Stimulated activated CD4-positive, alpha-beta T cell treated with anti-CD3 and anti-CD28 coated beads, Interleukin-12 subunit alpha, Interleukin-12 subunit beta, amount 100 ng/mL, for 4 hours (primary cell): ENCODE results near the gene SERPINE1.
A peak's percentile ranks its signal among the peaks of the same experiment; 100 is the strongest.

ENCODE experiments used
- DNase-seq: peaks from one replicate; pipeline ENCODE4 v3.0.0-alpha.2; 2020

The SERPINE1 gene

DNA sequence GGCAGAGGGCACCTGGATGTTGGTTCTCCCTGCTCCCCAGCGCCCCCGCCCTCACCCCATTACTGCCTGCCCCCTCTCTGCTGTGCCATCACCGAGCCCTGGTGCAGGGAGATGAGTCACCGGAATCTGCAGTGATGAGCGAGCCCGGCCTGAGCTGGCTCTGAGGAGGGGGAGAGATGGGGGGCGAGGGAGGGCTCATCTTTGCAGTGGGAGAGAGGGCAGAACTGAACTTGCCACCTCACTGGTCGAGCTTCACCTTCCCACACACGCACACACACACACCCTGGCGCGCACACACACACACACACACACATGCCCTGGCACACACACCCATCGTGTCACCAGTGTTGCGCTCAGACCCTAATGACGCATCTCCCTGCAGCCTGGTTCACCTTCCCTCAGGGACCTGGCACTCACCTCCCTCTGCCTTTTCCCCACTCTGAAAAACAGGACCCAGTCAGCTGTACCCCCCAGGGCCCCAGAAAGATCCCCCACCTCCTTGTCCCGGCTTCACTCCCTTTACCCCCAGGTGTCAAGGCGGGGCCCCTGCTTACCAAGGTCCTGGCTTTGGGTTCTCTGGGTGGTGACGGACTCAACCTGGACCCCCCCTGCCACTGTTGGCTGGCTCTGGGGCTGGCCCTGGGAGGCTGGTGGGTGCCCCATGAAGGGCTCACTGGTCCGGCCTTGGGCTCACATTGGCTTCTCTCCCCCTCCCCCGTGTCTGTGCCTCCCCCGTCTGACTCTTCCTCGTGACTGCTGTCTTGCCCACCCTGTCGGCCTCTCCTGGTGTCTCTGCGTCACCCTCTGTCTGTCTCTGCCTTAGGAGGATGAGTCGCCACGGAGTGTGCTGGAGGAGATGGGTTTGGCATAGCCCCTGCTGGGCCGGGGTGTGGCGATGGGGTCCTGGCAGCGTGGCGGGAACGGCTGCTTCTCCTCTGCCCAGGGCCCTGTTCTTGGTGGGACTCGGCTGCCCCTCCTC, 33.1 kb downstream of the SERPINE1 start:
- DNase-seq = no peak

DNA sequence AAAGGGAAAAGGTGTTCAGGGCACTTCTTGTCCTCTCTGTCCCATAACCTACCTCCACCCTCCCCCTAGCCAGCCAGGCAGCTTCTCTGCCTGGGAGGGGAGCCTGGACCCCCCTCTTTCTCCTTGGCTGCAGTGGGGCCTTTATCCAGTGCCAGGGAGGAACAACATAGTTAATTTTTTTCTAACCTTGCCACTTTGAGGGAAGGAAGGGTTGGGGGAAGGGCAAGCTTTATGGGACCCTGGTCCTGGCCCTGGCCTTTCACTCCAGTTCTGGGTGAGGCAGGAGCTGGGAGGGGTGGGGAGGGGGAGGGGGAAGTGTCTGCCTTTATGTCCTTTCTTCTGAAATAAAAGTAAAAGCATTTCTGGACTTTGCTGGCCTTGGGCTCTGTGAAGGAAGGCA, 34.0 kb downstream of the SERPINE1 start:
- no peak for DNase-seq

DNA sequence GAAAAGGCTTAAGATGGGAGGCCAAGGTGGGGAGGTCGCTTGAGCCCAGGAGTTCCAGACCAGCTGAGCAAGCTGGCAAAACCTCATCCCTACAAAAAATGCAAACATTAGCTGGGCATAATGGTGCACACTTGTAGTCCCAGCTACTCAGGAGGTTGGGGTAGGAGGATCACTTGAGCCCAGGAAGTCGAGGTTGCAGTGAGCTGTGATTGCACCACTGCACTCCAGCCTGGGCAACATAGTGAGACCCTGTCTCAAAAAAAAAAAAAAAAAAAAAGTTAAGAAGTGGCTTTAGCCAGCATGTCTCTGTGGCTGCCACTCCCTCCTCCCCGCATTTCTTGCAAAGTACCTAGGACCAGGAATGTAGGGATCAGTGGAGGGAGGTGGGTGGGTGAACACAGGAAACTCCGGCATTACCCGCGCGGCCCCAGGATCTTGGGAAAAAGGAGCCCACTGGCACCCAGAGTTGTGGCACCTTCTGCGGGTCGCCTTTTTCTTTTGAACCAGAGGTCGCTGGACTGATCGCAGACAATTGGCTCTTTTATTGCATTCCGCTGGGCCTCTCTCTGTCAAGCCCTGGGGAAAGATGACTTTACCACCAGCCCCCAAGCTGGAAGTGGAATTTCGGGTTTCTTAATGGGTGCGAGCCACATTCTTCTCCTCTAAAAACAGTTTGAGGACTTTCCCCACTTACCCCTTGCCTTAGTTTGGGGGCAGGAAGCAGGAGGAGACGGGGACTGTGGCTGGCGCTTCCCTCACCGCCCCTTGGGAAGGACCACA, 35.0 kb downstream of the SERPINE1 start:
- DNase-seq = no peak

DNA sequence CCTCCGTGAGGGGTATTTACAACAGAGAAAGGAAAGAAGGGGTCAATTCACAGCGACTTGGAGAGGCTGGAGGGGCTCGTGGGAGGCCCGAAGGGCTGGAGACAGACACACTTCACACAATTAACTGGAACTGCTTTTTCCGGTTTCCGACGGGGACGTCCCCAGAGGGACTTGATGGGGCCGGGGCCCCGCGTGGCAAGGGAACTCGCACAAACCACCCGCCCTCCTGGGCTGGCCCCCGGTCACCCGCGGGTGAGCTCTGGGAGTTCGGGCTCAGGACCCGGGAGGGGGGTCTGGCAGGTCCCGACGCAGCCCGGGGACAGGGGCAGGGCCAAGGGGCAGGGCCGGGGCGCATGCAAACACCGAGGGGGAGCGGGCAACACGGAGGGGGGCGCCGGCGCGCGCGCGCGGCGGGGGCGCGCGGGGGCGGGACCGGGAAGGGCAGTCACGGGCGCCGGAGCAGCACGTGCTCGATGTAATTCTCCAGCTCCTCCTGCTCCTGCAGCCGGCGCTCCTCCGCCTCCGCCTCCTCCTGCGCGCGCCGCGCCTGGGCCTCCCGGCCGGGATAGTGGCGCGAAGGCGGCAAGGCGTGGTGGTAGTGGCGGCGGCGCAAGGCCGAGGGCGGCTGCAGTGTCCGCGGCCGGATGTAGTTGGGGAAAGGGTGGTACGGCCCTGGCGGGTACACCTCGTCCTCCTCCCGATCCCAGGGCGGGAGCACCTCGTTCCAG, 35.8 kb downstream of the SERPINE1 start:
- DNase-seq = no peak

DNA sequence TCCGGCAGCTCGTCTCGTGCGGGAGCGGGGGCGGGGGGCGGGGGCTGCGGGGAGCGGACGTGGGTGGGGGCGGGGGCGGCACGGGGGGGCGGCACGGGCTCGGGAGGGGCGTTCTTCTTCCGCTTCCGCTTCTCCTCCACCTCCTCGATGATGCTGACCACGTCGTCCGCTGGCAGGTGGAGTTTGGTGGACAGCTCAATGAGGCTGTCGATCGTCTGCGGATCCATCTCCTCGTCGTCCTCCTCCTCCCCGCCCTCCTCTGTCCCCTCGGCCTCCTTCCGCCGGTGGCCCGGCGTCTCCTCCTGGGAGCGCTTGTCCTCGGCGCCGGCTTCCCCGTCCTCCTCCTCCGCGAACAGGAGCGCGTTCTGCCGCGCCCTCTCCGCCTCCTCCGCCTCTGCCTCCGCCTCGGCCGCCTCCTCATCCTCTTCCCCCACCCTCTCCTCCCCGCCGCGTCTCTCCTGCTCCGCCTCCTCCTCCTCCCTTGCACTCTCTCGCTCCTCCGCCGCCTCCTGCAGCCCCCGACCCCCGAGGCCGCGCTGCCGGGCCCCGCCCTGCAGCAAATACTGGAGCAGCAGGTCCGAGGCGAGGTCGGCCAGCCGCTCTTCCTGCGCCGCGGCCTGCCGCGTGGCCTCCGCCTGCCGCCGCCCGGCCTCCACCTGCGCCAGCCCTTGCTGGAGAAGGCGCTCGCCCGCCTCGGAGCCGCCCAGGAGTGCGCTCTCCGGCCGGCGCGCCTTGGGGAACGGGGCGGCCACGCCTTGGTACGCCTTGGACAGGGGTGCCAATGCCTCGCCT, 36.6 kb downstream of the SERPINE1 start:
- DNase-seq = no peak

DNA sequence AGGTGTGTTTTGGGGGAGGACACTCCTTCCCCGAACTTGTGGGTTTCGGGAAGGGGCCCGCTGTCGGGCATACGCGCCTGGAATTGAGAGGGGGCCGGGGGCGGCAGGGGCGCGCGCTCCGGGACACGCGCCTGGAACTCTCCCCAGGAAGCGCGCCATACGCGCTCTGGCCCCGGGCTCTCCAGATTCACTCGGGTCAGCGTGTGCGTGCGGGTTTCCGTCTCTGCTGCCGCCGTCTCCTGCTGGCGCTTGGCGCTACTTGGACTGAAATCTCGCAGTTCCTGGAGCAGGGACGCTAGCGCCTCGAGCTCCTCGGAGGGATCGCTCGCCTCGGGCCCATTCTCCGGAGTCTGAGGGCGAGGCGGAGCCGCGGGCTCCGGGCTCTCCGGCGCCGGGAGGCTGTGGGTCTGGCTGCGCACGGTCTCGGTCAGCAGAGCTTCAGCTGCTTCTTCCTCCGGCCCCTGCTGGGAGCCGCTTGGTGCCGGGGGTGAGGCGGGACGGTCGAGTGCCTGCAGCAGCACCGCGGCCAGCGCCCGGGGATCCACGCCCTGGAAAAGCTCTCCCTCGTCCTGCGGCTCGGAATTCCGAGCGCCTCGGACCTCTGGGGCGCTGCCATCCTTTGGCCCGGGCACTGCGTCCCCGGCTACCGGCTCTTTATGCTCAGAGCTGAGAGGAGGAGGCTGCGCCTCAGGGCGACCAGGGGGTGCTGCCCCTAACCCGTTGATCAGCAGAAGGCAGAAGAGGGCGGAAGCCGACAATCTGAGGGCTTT, 37.4 kb downstream of the SERPINE1 start:
- no peak for DNase-seq

DNA sequence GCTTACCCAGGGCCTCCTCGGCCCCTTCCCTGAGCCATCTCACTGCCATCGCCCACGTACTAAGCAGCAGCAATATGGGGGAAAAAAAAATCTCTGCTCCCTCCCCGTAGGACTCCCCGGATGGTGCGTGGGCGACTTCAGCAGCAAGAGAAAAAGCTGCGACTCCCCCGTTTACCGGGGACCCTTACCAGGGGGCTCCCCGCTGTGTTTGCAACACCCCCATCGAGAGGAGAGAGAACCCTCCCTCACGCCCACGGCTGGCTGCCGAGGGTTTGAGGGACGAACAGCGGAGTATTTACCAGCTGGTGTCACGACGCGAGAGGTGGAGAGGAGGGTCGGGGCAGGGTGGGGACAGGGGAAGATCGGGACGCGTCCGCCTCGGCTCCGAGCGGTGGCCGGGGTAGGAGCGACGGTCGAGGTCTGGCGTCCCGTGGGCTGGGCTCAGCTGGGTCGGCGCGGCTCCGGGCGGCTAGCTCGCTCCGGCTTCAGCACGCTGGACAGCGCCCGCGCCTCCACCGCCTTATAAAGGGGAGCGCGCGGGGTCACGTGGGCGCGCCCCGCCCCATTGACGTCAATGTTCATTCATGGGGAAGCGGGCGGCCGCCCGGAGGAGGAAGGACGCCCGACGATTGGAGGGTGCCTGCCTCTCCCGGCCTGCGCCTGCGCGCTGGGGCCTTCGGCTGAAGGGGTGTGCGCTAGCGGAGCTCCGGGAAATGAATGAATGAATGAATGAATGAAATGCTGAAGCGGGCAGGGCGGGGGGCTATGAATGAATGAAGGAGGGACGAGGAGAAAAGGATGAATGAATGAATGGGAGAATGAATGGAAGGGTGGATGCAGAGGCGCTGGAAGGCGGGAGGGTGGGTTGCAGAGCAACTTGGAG, 38.4 kb downstream of the SERPINE1 start, which contains the start of gene VGF:
Gene VGF (minus strand): TSS at position 495 of the 883 bp plus-strand sequence. CDS start 726 bp downstream, outside the sequence.
- peak; percentile 91 for DNase-seq

DNA sequence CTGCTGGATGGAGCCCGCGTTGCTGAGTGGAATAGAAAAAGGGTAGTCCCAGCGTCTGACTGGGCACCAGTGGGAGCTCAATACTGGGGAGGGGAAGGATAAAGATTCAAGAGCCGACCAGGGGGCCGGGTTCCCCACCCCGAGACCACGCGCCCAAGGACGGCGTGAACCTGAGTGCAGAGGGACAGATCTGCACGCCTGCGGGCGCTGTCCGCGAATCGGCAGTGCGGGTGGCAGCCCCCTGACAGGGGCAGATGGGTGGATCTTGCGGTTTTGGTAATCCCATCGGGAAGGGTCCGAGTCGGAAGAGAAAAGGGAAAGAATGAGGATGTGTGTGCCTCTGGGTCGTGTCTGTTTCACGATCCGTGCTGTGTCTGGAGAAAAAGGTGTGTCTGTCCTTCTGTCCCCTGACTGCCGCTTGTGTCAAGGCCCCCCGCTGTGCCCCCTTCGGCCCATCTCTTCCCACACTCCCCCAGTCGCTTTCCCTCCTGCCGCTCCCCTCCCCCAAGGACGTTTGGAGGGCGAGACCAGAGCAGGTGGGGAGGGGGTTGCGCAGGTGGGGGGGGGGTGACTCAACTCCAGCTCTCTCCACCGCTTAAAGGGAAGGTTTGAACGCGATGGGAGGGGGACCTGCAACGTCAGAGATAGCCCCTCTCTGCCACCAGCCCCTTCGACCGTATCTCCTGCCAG, 39.2 kb downstream of the SERPINE1 start:
- no peak for DNase-seq

DNA sequence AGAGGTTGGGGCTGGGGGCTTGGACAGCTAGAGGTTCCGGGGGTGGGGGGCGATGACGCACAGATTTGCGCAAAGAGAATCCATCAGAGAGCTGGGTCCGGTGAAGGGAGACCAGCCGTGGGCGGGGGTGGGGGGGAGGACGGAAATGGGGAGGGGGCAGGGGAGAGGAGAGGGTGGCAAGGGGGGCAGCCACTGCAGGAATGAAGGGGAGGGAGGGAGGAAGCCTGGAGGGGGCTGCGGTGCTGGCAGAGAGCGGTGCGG, 39.7 kb downstream of the SERPINE1 start:
- no peak for DNase-seq

DNA sequence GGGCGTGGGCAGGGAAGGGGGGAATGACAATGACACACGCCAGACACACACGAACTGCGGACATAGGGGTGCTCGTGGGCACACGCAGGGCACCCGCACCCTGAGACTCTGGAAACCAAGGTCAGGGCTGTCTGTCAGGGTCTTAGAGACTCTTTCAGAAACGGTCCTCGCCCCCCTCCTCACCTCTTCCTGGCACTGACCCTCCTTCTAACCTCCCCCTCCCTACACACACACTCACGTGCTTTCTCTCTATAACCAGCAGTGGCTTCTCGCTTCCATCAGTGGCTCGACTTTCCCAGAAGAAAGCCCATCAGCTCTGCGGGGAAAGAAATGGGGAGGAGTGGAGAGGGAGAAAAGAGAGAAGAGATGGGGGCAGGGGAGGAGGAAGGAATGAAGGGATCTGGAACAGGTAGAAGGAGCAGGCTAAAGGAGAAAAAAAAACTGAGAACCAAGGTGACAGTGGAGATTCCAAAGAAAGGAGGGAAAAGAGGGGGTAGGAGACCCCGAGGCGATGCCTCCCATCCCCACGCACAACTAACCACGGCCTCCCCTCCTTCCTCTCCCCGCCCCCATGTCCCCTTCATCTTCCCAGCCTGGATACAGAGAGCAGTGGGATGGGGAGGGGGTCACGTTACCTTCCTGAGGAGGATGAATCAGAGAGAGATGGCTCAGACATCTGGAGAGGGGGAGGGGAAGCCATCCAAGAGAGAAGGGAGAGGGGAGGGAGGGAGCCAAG, 40.2 kb downstream of the SERPINE1 start:
- DNase-seq = no peak

DNA sequence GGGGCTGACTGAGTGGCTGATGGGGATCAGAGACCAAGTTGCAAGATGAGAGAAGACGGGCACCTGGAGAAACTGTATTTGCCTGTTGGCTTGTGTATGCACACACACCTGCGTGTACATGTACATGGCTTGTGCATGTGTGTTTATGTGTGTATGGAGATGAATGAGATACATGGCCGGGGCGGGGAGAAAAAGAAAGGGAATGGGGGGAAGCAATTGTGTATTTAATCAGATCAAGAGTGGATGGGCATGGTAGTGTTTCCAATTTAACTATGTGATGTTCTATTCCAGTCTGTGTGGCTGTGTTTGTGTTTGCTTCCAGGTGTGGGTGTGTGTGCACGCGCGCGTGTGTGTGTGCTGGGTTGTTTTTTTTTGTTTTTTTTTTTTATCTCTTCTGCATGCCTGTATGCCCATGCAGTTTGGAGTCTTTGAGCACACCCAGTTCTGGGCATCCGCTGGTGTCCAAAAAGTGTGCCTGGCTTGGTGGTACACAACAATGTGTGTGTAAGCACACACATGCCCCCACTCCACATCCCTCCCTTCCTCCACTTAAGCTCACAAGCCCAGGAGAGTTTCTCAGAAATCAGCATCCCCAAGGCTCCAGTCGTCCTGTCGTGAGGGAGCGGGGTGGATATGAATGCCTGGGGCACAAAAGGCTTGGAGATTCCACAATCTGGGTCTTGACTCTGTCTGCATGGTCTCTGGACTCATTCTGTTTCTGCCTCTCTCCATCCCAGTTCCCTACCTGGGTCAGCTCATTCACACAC, 40.9 kb downstream of the SERPINE1 start:
- DNase-seq = no peak

DNA sequence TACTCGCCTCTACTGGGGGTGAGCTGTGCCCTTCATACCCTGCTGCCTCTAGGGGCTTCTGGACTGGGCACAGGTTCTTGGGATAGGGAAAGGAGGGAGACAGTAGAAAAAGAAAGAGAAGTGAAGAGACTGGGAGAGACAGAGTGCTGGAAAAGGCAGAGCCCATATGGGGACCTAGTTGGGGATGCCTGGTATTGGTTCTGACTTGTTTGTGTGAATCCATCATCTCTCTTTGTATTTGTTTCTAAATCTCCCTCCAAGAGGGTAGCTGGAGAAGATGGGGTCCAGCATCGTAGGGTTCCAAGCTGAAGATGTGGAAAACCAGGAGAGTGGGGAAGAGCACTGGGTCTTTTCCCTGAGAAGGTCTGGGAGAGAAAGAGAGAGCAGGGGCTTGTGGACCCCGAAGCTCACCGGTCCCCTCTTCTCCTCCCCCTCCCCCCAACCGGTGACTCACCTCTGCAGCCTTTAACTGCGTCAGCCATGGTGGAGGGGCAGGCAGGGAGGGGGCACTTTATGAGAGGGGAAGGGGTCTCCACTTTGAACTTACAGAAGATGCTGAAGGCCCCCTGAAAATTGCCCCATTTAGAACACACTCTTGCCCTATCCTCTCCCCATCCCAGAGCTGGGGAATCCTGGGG, 41.6 kb downstream of the SERPINE1 start:
- DNase-seq = no peak

DNA sequence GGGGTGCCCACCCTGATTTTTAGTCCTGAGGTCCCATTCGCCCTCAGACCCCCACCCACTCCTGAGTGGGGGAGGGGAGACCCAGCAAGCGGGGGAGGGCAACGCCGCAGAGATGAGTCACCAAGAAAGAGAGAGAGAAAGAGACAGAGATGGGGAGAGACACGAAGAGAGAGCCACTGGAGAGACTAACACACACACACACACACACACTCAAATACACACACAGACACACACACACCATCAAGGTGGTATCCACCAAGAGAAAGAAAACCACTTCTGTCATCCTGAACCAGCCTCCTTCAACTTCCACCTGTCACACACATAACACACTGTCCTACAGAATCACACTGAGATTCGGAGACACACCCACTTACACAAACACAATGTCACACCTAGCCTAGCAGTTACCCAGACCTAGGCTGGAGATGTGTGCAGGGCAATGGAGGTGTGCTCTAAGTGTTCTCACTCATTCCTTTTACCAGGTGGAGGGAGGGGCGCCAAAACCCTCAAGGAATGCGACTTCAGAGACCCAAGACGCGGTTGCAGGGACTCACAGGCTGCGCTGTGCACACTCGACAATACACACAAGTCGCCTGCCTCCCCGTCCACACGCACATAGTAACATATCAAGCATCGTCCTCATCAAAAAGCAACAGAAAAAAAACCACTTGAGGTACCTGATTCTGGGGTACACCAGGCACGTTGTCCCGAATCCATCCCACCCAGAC, 42.4 kb downstream of the SERPINE1 start:
- DNase-seq = no peak

DNA sequence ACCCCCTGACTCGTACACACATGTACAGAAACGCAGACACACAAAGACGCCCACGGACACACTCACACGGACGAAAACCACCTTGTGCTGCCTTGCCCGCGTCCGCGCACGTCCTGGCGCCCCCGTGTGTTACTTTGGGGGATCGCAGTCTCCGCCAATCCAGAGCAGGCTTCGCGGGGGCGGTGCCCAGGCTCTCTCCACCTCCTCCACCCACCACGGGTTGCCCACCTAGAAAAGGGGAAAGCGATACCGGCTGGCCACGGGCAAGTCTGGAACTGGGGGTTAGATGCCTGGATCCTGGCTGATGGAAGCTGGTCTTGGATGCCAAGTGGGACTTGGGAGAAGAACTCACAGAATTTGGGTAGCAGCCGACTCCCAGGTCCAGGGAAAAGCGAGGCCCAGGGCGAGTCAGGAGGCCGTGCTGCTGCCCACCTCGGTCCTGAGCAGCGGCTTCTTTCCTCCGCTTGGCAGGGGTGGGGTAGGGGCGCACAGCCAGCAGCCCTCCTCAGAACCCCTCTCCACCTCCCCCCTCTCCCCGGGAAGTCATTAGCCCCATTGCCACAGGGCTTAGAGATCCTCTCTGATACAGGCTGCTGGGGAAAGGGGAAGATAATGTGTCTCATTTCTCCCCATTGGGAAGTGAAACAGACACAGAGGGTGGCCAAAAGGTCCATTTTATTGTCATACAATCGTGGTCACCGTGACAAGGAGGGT, 43.1 kb downstream of the SERPINE1 start:
- peak; percentile 79 for DNase-seq

DNA sequence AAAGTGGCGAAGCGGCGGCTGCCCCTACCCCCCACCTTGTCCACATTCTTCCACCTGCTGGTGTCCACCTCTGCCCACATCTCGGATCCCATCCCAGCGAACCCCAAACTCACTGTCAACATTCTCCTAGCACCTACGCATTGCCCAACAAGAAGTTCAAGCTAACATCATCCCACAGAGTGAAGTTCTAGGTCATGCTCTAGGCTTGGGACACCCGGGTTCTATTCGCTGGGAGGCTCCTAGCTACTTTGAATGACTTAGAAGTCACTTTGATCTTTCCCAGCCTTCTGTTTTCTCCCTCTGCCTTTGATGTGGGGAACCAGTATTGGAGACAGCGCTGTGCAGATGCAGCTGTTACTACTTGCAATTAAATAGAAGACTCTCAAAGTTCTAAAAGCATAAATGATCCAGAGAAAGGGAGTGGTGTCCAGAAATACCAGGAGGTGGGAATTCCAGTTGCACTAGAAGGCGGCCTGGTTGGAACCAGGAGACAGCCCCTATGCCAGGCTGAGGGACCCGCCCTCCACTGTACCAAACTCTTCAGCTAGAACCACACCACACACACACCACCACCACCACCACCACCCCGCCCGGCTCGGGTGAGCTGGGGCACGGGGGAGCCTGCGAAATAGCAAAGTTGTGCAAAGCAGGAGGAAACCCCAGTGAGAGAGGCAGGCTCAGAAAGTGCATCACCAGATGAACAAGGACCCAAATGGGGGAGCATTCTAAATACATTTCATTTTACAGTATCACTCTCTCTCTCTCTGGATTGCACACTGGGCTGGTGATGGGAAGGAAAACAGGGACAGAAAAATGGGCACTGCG, 43.9 kb downstream of the SERPINE1 start:
- DNase-seq = no peak

DNA sequence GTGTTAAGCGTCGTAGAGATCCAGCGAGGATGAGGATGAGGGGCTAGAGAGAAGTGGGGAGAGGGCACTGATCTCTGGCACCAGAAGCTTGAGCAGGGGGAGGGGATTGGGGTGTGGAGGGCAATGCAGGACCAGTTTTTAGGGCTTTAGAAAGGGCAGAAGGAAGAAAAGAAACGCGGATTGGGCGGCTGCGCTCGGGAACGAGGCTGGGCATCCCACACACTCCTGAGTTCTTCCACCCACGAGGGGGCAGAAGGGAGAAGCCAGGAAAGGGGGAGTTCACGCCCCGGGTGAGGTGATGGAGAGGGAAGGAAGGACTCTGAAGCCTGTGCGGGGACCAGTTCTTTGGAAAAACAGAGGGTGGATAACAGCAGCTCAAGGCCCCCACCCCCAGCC, 44.5 kb downstream of the SERPINE1 start:
- DNase-seq = no peak
